ENCODE data around the gene ADGRG3.

ADGRG3 gene

DNA sequence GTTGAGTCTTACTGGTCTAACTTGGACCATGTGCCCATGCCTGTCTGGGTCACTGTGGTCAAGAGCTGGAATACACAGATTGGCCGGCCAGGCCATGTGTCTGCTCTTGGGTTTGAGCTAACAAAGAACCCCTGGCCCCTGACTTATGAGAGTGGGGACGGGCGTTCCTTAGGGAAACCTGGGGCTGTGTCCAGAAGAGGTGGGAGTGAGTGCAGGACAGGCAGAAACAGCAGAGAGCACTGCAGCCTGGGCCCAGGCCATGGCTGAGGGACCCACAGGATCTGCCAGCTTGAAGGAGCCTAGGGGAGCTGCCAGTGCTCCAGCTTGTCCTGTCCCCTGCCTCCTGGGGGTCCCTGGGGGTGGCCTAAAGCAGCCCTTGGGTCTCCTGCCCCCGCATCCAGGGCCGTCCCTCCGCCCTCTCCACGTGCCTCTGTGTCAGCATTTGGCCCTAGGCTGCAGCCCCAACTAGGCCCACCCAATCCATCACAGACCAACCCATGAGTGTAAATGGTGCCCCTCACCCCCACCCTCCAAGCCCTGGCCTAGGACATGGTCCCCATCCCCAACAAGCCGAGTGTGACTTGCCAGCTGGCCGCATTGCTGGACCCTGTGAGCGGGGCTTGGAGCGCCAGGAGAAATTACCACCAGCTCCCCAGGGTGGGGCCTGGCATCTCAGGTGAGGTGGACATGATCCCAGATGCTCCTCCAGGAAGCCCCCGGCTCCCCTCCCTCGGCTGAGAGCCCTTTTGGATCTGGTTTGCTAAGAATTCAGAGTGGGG lies 14.0 kb downstream of the ADGRG3 start:
- DNase-seq (ENCODE audit: low spot score) = no peak

GRCh38 chr16:57682809-57683635 lies 14.9 kb downstream of the ADGRG3 start:
- no peak for DNase-seq (ENCODE audit: low spot score)

DNA sequence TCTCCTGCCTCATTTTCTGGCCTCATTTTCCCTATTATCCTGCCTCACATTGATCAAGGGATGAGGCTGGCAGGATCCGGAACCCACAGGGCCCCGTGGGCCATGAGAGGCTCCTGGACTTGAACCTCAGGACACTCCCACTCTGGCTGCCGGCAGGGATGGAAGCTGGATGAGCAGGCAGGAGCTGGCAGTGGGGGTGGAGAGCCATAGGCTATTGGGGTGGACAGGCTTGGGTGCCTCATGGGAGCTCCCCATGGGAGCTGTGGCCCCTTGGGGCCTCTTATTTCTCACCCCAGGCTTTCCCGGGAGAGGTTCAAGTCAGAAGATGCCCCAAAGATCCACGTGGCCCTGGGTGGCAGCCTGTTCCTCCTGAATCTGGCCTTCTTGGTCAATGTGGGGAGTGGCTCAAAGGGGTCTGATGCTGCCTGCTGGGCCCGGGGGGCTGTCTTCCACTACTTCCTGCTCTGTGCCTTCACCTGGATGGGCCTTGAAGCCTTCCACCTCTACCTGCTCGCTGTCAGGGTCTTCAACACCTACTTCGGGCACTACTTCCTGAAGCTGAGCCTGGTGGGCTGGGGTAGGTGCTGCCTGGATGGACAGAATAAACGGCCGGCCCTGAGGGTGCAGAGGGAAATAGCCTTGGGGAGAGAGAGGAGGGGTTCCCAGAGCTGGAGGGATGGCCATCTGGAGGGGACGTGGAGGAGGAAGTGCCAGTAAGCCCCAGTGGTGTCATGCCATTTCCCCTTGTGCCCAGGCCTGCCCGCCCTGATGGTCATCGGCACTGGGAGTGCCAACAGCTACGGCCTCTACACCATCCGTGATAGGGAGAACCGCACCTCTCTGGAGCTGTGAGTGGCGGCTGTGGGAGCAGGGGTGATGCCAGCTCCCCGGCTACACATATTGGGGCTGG lies 15.8 kb downstream of the ADGRG3 start:
- DNase-seq (ENCODE audit: low spot score) = no peak

GRCh38 chr16:57684626-57685358 lies 16.7 kb downstream of the ADGRG3 start:
- no peak for DNase-seq (ENCODE audit: low spot score)

- DNase-seq (ENCODE audit: low spot score) = no peak
Observed at GRCh38 chr16:57685633-57686032, 17.5 kb downstream of the ADGRG3 start.

DNA sequence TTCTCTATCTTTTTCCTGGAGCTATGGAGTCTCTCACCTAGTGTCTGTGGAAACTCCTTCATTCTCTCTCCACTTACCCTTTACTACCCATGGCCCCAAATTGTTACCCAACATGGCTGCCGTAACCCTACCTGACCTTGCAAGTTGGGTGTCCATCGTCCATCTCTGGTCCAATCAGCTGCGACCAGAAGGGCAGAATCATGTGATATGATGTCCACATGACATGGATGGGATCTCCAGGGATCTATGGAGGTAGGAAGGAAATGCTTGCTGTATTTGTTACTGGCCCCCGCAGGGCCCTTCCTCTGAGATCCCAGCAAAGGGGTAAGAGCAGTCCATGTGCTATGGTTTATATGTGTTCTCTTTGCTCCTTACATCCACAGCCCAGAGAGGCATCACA lies 18.5 kb downstream of the ADGRG3 start:
- DNase-seq (ENCODE audit: low spot score) = no peak

DNA sequence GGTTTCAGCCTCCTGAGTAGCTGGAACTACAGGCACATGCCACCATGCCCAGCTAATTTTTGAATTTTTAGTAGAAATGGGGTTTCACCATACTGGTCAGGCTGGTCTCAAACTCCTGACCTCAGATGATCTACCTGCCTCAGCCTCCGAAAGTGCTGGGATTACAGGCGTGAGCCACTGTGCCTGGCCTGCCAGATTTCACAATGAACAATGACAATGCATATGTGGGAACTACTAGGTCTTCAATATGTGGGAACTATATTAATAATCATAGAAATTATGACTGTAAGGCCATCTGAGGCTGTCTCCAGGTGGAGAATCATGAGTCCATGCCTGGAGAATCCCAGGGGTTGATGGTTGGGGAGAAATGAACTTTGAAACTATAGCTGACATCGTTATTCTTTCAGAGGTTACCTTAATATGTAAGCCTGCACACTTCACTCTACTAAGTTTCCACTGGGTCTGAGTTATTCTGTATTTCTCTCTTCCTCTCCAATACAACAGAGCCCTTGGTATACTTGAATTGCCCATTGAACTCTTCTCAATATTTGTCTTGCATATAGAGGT lies 19.3 kb downstream of the ADGRG3 start:
- DNase-seq (ENCODE audit: low spot score) = no peak

DNA sequence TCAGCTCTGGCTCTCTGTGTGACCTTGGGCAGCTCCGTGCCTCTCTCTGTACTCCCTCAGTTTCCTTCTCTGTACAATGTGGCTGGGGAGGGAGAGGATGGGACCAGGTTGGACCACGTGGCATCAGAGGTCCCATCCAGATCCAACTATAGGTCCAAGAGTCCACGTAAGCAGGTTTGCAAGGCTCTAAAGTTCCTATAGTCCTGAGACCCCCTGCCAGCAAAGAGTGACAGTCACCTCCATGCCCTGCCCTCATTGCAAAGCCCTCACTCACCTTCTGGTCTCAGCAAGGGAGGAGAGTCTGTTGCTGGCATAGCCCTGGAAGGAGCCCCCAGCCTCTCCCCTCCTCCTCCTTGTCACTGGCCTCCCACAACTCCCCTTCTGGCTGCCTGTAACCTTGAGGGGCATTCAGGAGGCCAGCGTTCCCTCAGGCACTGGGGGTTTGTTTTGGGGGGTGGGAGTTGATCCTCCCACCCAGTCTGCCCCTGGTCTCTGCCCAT lies 20.4 kb downstream of the ADGRG3 start:
- DNase-seq (ENCODE audit: low spot score) = no peak

DNA sequence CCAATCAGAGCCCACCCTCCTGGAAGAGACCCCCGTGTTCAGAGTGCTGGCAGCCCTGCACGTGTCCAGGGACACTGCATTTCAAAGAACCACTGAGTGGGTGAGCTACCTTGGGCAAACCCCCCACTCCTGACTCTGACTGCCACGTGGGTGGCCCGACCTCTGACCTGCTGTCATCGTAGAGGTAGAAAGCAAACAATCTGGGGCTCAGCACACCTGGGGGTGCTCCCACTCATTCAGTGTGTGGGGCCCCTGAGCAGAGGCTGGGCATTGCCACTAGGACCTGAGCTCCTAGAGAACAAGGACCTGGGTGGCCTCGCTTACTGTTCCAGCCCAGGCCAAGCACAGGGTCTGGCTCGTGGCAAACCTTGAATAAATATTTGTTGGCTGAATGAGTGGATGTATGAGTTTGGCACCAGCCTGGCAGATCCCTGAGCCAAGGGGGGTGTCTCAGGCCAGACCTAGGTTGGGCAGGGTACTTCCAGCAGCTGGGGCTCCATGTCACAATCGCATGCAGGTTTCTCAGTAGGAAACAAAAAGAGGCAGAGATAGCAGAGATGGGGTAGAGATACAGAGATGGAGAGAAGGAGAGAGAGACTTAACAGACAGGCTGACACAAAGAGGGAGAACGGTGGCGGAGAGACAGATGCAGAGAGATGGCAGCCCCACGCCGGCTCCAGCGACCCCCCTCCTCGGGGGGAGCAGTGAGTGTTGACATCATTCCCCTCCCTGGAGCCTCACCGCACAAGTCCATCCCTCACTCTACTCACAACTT lies 21.1 kb downstream of the ADGRG3 start:
- no peak for DNase-seq (ENCODE audit: low spot score)

DNA sequence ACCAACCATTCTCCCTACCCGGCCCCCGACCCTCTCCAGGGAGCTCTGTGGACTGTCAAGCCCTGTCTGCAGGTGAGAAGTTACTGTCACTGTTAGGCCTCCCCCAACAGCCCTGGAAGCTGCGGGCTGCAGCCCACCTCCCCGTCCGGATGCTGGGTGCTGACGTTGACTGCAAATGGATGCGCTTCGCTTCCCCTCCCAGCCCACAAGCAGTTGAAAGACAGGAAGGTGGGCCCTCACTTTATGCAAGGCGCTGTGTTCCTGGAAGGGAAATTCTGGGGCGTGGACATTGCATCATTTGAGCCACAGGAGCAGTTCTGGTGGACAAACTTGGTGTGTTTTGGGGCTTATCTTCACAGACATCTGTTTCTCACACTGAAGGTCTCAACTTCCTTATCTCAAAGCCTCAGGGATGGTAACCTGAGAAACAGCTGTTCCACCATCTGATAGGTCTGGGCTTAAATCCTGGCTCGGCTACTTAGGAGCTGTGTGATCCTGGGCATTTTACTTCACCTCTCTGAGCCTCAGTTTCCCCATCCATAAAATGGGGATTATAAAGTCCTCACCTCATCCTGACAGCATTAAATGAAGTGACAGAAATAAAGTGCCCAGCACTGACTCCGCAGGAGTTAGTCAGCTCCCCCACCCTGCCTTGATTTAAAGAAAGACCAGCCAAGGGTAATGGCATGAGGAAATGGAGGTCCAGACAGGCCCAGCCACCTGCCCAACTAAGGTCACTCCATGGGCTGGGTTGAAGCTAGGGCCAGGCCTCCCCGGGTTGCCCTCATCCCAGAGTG lies 21.9 kb downstream of the ADGRG3 start:
- peak; percentile 4 for DNase-seq (ENCODE audit: low spot score)

DNA sequence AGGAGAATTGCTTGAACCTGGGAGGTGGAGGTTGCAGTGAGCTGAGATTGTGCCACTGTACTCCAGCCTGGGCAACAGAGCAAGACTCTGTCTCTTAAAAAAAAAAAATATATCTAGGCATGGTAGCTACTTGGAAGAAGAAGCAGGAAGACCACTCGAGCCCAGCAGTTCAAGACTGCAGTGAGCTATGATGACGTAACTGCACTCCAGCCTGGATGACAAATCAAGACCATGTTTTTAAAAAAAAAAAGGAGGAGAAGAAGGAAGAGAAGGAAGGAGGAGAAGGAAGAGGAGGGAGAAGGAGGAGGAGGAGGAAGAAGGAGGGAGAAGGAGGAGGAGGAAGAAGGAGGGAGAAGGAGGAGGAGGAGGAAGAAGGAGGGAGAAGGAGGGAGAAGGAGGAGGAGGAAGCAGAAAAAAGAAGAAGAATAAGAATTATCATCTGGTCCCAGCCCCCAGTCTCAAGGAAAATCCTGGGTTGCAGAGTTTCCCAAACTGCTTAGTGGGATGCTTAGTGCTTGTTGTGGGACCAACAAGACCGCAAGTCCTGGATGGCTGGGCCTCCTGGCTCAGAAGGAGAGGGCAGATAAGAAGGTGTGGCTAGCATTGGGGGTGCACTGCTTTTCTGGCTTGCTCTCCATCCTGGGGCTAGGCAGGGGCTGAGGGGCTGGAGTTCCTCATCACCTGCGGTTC lies 22.8 kb downstream of the ADGRG3 start:
- DNase-seq (ENCODE audit: low spot score) = no peak

- no peak for DNase-seq (ENCODE audit: low spot score)
Observed at GRCh38 chr16:57692636-57693035, 24.5 kb downstream of the ADGRG3 start.

GRCh38 chr16:57693550-57693949 lies 25.4 kb downstream of the ADGRG3 start:
- DNase-seq (ENCODE audit: low spot score) = no peak

- DNase-seq (ENCODE audit: low spot score) = no peak
Observed at GRCh38 chr16:57694231-57694724, 26.2 kb downstream of the ADGRG3 start.

GRCh38 chr16:57694725-57695679 lies 26.9 kb downstream of the ADGRG3 start, which contains the start of gene DRC7:
Gene DRC7 (plus strand): TSS chr16:57694806. CDS start chr16:57697950, 3,144 bp downstream.
- DNase-seq (ENCODE audit: low spot score) = peak; percentile 13

DNA sequence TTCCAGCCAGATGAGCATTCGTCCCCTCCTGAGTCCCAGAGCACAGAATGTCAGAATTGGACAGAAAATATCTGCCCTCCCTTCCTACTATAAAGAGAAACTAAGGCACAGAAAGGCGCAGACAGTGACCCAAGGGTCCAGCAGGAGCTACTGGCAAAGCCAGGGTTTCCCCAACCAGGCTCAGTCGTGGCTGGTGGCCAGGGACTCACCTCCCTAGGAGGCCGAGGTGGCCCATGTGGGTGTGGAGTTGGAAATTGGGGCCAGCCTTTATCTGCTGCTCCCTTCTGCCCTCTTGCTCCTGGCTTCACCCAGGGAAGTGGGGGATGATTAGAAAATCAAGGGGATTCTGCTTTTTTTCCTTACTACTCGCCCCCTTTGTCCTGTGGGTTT lies 27.6 kb downstream of the ADGRG3 start:
- no peak for DNase-seq (ENCODE audit: low spot score)

DNA sequence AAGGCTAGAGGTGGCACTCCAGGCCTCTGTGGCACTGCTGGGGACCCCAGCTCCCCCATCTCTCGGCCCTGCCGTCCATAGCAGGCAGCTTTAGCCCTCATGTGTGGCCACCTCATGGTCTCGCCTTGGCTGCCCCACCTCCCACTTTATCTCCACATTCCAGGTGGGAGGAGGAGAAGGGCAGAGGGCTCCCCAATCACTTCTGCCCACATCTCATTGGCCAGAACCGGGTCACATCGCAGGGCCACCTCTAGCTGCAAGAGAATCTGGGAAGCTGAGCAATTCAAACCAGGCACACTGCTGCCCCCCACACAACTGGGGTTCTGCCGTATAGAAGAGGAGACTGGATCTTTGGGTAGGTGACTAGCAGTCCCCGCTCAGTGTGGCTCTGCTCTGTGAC lies 28.1 kb downstream of the ADGRG3 start:
- DNase-seq (ENCODE audit: low spot score) = no peak
